SU-DHL-6 (cell line): ENCODE measurements around the gene HSD17B2.

Experiments used
- H2AFZ ChIP-seq: fragments of 200-600 bp; sonication (generic); 2 replicates; pipeline ENCODE4 v1.6.1; 2014; ENCODE audit warnings: low read depth, mild to moderate bottlenecking, moderate library complexity, mixed read lengths, antibody characterized with exemption, low read length; ENCODE audit not compliant: severe bottlenecking
- H3F3A ChIP-seq: fragments of 200-600 bp; shearing (Covaris generic); 2 replicates; pipeline ENCODE4 v1.6.0; 2016; ENCODE audit warnings: antibody characterized with exemption, mild to moderate bottlenecking; ENCODE audit not compliant: insufficient read depth
- H3K27ac ChIP-seq: fragments of 200-600 bp; sonication (generic); 2 replicates; pipeline ENCODE4 v1.5.1; 2016; ENCODE audit warnings: low read depth, mild to moderate bottlenecking, low read length, moderate library complexity, mixed read lengths
- H3K27me3 ChIP-seq: fragments of 200-600 bp; sonication (generic), shearing (Covaris generic); 2 replicates; pipeline ENCODE4 v1.6.0; 2014; ENCODE audit warnings: mild to moderate bottlenecking, low read length
- H3K36me3 ChIP-seq: fragments of 200-600 bp; sonication (generic); 2 replicates; pipeline ENCODE4 v1.6.1; 2014; ENCODE audit warnings: mild to moderate bottlenecking, low read length, mixed read lengths
- H3K4me2 ChIP-seq: fragments of 300-600, 200-600 bp; shearing (Covaris generic), sonication (generic); 2 replicates; pipeline ENCODE4 v1.6.0; 2014; ENCODE audit warnings: low read length, low read depth, mild to moderate bottlenecking; ENCODE audit not compliant: poor library complexity, severe bottlenecking
- H3K4me3 ChIP-seq: fragments of 200-600 bp; sonication (generic); 2 replicates; pipeline ENCODE4 v1.5.1; 2014; ENCODE audit warnings: antibody characterized with exemption, low read length, mild to moderate bottlenecking, mixed read lengths; ENCODE audit not compliant: insufficient read depth, poor library complexity, severe bottlenecking
- H3K79me2 ChIP-seq: fragments of 200-600 bp; sonication (generic); 2 replicates; pipeline ENCODE4 v1.6.1; 2014; ENCODE audit warnings: mild to moderate bottlenecking, low read length, moderate library complexity; ENCODE audit not compliant: insufficient read depth
- H3K9ac ChIP-seq: fragments of 200-600 bp; sonication (generic); 2 replicates; pipeline ENCODE4 v1.7.0; 2014; ENCODE audit warnings: mild to moderate bottlenecking, low read length
- H3K9me2 ChIP-seq: fragments of 200-600 bp; sonication (generic); replicated peaks from 2 replicates; pipeline ENCODE4 v1.6.1; 2014; ENCODE audit warnings: low read length; ENCODE audit not compliant: insufficient read depth
- H3K9me3 ChIP-seq: fragments of 200-600 bp; sonication (generic); 2 replicates; pipeline ENCODE4 v1.6.1; 2014; ENCODE audit warnings: low read length, mixed read lengths; ENCODE audit not compliant: insufficient read depth
- H4K20me1 ChIP-seq: fragments of 200-600 bp; sonication (generic); 2 replicates; pipeline ENCODE4 v1.6.1; 2014; ENCODE audit warnings: low read depth, mild to moderate bottlenecking, antibody characterized with exemption, low read length, moderate library complexity, mixed read lengths
- EZH2phosphoT487 ChIP-seq: fragments of 200-600 bp; sonication (generic), shearing (Covaris generic); conservative IDR thresholded peaks from 2 replicates; pipeline ENCODE4 v1.6.1; 2018; ENCODE audit warnings: mild to moderate bottlenecking, antibody characterized with exemption, low read length, moderate library complexity, mixed read lengths
- TF ChIP-seq, protein P1 (sequence below): fragments of 200-600 bp; sonication (generic); IDR thresholded peaks from one replicate; pipeline ENCODE4 v1.5.1; 2017; ENCODE audit warnings: antibody characterized with exemption, mild to moderate bottlenecking, low read length, moderate library complexity; ENCODE audit not compliant: insufficient read depth, poor library complexity, severe bottlenecking

The HSD17B2 gene

GRCh38 chr16:82031116-82032084 is 3.7 kb upstream of the HSD17B2 start:
- Histone ChIP-seq H3K9ac (no peak overlapping the region), H3K79me2 (no peaks in the 10 kb centered on the region), H3K36me3 (no peaks in the 10 kb centered on the region), H3K9me3 (no peaks in the 10 kb centered on the region), H3K27me3 (no peaks in the 10 kb centered on the region), H3K27ac (no peak overlapping the region), H3K9me2 (no peaks in the 10 kb centered on the region), H3K4me3 (no peak overlapping the region), H3F3A (no peaks in the 10 kb centered on the region), H4K20me1 (no peaks in the 10 kb centered on the region), H3K4me2 (no peak overlapping the region), H2AFZ (no peak overlapping the region)
- TF ChIP-seq EZH2phosphoT487 = no peak
- TF ChIP-seq, protein P1, sequence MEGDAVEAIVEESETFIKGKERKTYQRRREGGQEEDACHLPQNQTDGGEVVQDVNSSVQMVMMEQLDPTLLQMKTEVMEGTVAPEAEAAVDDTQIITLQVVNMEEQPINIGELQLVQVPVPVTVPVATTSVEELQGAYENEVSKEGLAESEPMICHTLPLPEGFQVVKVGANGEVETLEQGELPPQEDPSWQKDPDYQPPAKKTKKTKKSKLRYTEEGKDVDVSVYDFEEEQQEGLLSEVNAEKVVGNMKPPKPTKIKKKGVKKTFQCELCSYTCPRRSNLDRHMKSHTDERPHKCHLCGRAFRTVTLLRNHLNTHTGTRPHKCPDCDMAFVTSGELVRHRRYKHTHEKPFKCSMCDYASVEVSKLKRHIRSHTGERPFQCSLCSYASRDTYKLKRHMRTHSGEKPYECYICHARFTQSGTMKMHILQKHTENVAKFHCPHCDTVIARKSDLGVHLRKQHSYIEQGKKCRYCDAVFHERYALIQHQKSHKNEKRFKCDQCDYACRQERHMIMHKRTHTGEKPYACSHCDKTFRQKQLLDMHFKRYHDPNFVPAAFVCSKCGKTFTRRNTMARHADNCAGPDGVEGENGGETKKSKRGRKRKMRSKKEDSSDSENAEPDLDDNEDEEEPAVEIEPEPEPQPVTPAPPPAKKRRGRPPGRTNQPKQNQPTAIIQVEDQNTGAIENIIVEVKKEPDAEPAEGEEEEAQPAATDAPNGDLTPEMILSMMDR = no peak

- Histone ChIP-seq H3K9me2 (no peaks in the 10 kb centered on the region), H3K79me2 (no peaks in the 10 kb centered on the region), H3K27ac (no peak overlapping the region), H3K4me2 (no peak overlapping the region), H2AFZ (no peak overlapping the region), H3K9me3 (no peaks in the 10 kb centered on the region), H3K9ac (no peak overlapping the region), H3K27me3 (no peaks in the 10 kb centered on the region), H3F3A (no peaks in the 10 kb centered on the region), H3K36me3 (no peaks in the 10 kb centered on the region), H3K4me3 (no peak overlapping the region), H4K20me1 (no peaks in the 10 kb centered on the region)
- TF ChIP-seq, protein P1 = no peak
- TF ChIP-seq EZH2phosphoT487 = no peak
These were observed 2.0 kb upstream of the HSD17B2 start for GRCh38 chr16:82033006-82033405.

GRCh38 chr16:82033683-82034300 is 1.3 kb upstream of the HSD17B2 start:
- no peaks in the 10 kb centered on the region for H3K27me3 ChIP-seq
- H3K79me2 ChIP-seq = no peaks in the 10 kb centered on the region
- H3K9me3 ChIP-seq = no peaks in the 10 kb centered on the region
- no peak overlapping the region for H2AFZ ChIP-seq
- TF ChIP-seq, protein P1 = no peak
- TF ChIP-seq EZH2phosphoT487 = no peak
- H3K27ac ChIP-seq = no peak overlapping the region
- no peak overlapping the region for H3K4me3 ChIP-seq
- no peak overlapping the region for H3K9ac ChIP-seq
- H3K36me3 ChIP-seq = no peaks in the 10 kb centered on the region
- no peaks in the 10 kb centered on the region for H4K20me1 ChIP-seq
- H3K4me2 ChIP-seq = no peak overlapping the region
- no peaks in the 10 kb centered on the region for H3F3A ChIP-seq
- H3K9me2 ChIP-seq = no peaks in the 10 kb centered on the region
